ENCODE results near the gene SMARCD3. TPM values are rescaled to one million over a fixed set of nuclear protein-coding genes. Genes with fewer than 3 reads are reported as not detected.
A peak's percentile ranks its signal among the peaks of the same experiment; 100 is the strongest.

Gene SMARCD3
- total and polyA plus RNA-seq, 9 of the 15 experiments (the other 6 are each of a cell fraction or from before 2014, with no cell fraction given) = 0.43 to 3.6 (median 2.6) TPM

DNA sequence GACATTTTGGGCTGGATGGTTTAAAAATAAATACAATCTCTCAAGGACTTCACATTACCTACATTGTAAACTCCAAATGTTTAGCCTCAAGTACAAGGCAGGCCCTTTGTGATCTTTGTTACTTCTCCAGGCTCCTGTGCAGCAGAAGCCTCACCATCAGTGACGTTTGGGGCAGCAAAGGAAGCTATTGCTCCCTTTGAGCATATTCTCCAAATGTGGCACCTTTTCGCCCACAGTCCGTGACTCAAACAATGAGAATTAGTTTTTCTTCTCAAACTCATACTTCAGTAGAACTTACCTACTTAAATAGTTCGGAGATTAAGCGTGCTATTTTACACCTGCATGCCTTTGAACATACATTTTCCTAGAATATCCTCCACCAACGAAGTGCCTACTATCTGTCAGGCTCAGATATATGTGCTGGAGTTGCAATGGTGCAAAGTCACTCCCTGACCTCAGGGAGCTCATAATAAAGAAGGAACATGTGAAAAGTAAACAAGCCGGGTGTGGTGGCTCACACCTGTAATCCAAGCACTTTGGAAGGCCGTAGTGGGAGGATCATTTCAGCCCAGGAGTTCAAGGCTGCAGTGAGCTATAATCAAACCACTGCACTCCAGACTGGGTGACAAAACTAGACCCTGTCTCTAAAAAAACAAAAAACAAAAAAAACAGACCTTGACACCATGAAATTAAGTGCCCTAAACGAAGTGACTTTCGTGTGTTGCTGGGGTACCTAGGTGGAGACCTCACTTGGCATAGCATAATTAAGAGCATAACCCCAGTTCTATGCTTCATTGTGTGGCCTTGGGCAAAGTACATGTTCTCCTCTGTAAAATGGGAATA is 20.2 kb downstream of the SMARCD3 start (continued):
- peak; percentile 56 for TF ChIP-seq EP300 (IDR thresholded peaks at IDR 0.05; ENCODE audit: low read length)
- 0 out of 2 replicates have a peak, but pooled peaks have one; percentile 14 for TF ChIP-seq BCOR (IDR thresholded peaks at IDR 0.05)
- no peak for TF ChIP-seq ZNF717 (CRISPR knock-in tag; IDR thresholded peaks at IDR 0.05)
- TF ChIP-seq BACH1 (tag; IDR thresholded peaks at IDR 0.05) = no peak
- TF ChIP-seq SMAD3 (CRISPR knock-in tag; conservative IDR thresholded peaks at IDR 0.05) = no peak
- TF ChIP-seq, protein P1, sequence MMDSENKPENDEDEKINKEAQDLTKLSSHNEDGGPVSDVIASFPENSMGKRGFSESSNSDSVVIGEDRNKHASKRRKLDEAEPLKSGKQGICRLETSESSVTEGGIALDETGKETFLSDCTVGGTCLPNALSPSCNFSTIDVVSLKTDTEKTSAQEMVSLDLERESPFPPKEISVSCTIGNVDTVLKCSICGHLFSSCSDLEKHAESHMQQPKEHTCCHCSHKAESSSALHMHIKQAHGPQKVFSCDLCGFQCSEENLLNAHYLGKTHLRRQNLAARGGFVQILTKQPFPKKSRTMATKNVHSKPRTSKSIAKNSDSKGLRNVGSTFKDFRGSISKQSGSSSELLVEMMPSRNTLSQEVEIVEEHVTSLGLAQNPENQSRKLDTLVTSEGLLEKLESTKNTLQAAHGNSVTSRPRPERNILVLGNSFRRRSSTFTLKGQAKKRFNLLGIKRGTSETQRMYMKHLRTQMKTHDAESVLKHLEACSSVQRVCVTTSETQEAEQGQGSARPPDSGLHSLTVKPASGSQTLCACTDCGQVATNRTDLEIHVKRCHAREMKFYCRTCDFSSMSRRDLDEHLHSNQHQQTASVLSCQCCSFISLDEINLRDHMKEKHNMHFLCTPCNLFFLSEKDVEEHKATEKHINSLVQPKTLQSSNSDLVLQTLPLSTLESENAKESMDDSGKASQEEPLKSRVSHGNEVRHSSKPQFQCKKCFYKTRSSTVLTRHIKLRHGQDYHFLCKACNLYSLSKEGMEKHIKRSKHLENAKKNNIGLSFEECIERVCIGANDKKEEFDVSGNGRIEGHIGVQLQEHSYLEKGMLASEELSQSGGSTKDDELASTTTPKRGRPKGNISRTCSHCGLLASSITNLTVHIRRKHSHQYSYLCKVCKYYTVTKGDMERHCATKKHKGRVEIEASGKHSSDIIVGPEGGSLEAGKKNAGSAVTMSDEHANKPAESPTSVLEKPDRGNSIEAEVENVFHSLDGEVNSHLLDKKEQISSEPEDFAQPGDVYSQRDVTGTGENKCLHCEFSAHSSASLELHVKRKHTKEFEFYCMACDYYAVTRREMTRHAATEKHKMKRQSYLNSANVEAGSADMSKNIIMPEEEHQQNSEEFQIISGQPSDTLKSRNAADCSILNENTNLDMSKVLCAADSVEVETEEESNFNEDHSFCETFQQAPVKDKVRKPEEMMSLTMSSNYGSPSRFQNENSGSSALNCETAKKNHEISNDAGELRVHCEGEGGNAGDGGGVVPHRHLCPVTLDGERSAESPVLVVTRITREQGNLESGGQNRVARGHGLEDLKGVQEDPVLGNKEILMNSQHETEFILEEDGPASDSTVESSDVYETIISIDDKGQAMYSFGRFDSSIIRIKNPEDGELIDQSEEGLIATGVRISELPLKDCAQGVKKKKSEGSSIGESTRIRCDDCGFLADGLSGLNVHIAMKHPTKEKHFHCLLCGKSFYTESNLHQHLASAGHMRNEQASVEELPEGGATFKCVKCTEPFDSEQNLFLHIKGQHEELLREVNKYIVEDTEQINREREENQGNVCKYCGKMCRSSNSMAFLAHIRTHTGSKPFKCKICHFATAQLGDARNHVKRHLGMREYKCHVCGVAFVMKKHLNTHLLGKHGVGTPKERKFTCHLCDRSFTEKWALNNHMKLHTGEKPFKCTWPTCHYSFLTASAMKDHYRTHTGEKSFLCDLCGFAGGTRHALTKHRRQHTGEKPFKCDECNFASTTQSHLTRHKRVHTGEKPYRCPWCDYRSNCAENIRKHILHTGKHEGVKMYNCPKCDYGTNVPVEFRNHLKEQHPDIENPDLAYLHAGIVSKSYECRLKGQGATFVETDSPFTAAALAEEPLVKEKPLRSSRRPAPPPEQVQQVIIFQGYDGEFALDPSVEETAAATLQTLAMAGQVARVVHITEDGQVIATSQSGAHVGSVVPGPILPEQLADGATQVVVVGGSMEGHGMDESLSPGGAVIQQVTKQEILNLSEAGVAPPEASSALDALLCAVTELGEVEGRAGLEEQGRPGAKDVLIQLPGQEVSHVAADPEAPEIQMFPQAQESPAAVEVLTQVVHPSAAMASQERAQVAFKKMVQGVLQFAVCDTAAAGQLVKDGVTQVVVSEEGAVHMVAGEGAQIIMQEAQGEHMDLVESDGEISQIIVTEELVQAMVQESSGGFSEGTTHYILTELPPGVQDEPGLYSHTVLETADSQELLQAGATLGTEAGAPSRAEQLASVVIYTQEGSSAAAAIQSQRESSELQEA (IDR thresholded peaks at IDR 0.05; ENCODE audit: low read depth) = no peak
- TF ChIP-seq SOX6 (IDR thresholded peaks at IDR 0.05) = peak; percentile 59; the same call in 1 of the 2 replicates
- TF ChIP-seq CSDE1 (IDR thresholded peaks at IDR 0.05) = no peak
- no peak; the same call in 1 of the 2 replicates for TF ChIP-seq TOE1 (IDR thresholded peaks at IDR 0.05; ENCODE audit: borderline replicate concordance)
- no peak for TF ChIP-seq TOE1 (CRISPR knock-in tag; IDR thresholded peaks at IDR 0.05; ENCODE audit: borderline replicate concordance, low read depth)
- peak; percentile 69 for TF ChIP-seq FOXA1 (IDR thresholded peaks at IDR 0.05; ENCODE audit: borderline replicate concordance)
- no peak for TF ChIP-seq TCF7L2 (IDR thresholded peaks at IDR 0.05; ENCODE audit: low read depth, low read length)
- TF ChIP-seq TEAD4 (IDR thresholded peaks at IDR 0.05; ENCODE audit: low read length) = peak; percentile 63
- TF ChIP-seq TEAD4 (CRISPR knock-in tag; IDR thresholded peaks at IDR 0.05; ENCODE audit: borderline replicate concordance) = no peak
- peak; percentile 48; the same call in 1 of the 2 replicates for TF ChIP-seq TAL1 (IDR thresholded peaks at IDR 0.05)
- 0 out of 2 replicates have a peak, but pooled peaks have one; percentile 38 for TF ChIP-seq NBN (IDR thresholded peaks at IDR 0.05; ENCODE audit: low read depth)
- no peak for TF ChIP-seq ZNF3 (CRISPR knock-in tag; IDR thresholded peaks at IDR 0.05)
- TF ChIP-seq, protein P2, sequence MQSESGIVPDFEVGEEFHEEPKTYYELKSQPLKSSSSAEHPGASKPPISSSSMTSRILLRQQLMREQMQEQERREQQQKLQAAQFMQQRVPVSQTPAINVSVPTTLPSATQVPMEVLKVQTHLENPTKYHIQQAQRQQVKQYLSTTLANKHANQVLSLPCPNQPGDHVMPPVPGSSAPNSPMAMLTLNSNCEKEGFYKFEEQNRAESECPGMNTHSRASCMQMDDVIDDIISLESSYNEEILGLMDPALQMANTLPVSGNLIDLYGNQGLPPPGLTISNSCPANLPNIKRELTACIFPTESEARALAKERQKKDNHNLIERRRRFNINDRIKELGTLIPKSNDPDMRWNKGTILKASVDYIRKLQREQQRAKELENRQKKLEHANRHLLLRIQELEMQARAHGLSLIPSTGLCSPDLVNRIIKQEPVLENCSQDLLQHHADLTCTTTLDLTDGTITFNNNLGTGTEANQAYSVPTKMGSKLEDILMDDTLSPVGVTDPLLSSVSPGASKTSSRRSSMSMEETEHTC (IDR thresholded peaks at IDR 0.05) = no peak
- TF ChIP-seq ESRRA (IDR thresholded peaks at IDR 0.05; ENCODE audit: borderline replicate concordance, low read depth) = peak; percentile 46; the same call in 1 of the 2 replicates
- 0 out of 2 replicates have a peak, but pooled peaks have one; percentile 25 for TF ChIP-seq CREB1 (IDR thresholded peaks at IDR 0.05)
- no peak for TF ChIP-seq CREB1 (CRISPR knock-in tag; IDR thresholded peaks at IDR 0.05)
- TF ChIP-seq ZNF324 (CRISPR knock-in tag; IDR thresholded peaks at IDR 0.05) = no peak

All from K562 (cell line).